ENCODE measurements around the gene ETV3L. TPM values are rescaled to one million over a fixed set of nuclear protein-coding genes. Genes with fewer than 3 reads are reported as not detected.

ETV3L gene
- total and polyA plus RNA-seq, 11 donors = not detected

- Histone ChIP-seq H3K4me3 (no peak overlapping the region), H3K4me1 (peaks cover 0 to 41% (median 16%) of the 10 kb centered on the region in 12 donors), H3K27me3 (no peaks in the 10 kb centered on the region), H3K27ac (no peak overlapping the region), H3K9me3 (no peaks in the 10 kb centered on the region), H3K36me3 (peaks cover 0 to 78% (median 76%) of the 10 kb centered on the region in 9 donors)
- 71 to 81% (median 75%) methylated on average over 2 of the region's 2 CpGs for WGBS, 4 donors
- ATAC-seq (no peak), DNase-seq (no peak)
- intact Hi-C loops (cut with DNase I) = no loop called here
- no peak for TF ChIP-seq POLR2A (IDR thresholded peaks at IDR 0.05)
- TF ChIP-seq CTCF (IDR thresholded peaks at IDR 0.05) = no peak
Measured at GRCh38 chr1:157133426-157133825, 33.8 kb upstream of the ETV3L start.

- DNase-seq (no peak), ATAC-seq (no peak)
- intact Hi-C loops (cut with DNase I) = no loop called here
- 57 to 80% (median 62%) methylated on average over 2 of the region's 2 CpGs for WGBS, 4 donors
- TF ChIP-seq CTCF (IDR thresholded peaks at IDR 0.05) (no peak), POLR2A (IDR thresholded peaks at IDR 0.05) (no peak)
- H3K36me3 ChIP-seq = peaks cover 0 to 86% (median 83%) of the 10 kb centered on the region in 9 donors
- no peaks in the 10 kb centered on the region for H3K9me3 ChIP-seq
- no peaks in the 10 kb centered on the region for H3K27me3 ChIP-seq
- peaks cover 0 to 41% (median 16%) of the 10 kb centered on the region in 12 donors for H3K4me1 ChIP-seq
- no peak overlapping the region for H3K27ac ChIP-seq
- no peak overlapping the region for H3K4me3 ChIP-seq
Measured at GRCh38 chr1:157132616-157133167, 33.1 kb upstream of the ETV3L start.

GRCh38 chr1:157132111-157132510 is 32.5 kb upstream of the ETV3L start:
- intact Hi-C loops (cut with DNase I) = no loop called here
- no peak overlapping the region for H3K27ac ChIP-seq

GRCh38 chr1:157131281-157131680 is 31.7 kb upstream of the ETV3L start:
- ATAC-seq (no peak), DNase-seq (no peak)
- Histone ChIP-seq H3K4me1 (peaks cover 0 to 31% (median 7%) of the 10 kb centered on the region in 12 donors), H3K9me3 (no peaks in the 10 kb centered on the region), H3K27ac (no peak overlapping the region), H3K4me3 (no peak overlapping the region), H3K36me3 (peaks cover 0 to 100% (median 96%) of the 10 kb centered on the region in 9 donors), H3K27me3 (no peaks in the 10 kb centered on the region)
- TF ChIP-seq CTCF (IDR thresholded peaks at IDR 0.05) = no peak
- TF ChIP-seq POLR2A (IDR thresholded peaks at IDR 0.05) = no peak
- WGBS, 4 donors = 45 to 60% (median 54%) methylated on average over 4 of the region's 4 CpGs
- intact Hi-C loops (cut with DNase I) = no loop called here

More at GRCh38 chr1:157132111-157132510, 32.5 kb upstream of the ETV3L start:
- DNase-seq = no peak
- WGBS, 4 donors = 89 to 95% (median 91%) methylated on average over 5 of the region's 5 CpGs
- no peak for ATAC-seq
- no peak overlapping the region for H3K4me3 ChIP-seq
- H3K9me3 ChIP-seq = no peaks in the 10 kb centered on the region
- peaks cover 0 to 91% (median 89%) of the 10 kb centered on the region in 9 donors for H3K36me3 ChIP-seq
- no peak for TF ChIP-seq POLR2A (IDR thresholded peaks at IDR 0.05)
- no peak for TF ChIP-seq CTCF (IDR thresholded peaks at IDR 0.05)
- peaks cover 0 to 40% (median 15%) of the 10 kb centered on the region in 12 donors for H3K4me1 ChIP-seq
- no peaks in the 10 kb centered on the region for H3K27me3 ChIP-seq

Data from heart left ventricle (tissue), 16 donors.